GM12872 (cell line): Measurements from ENCODE around the gene OR6K3.

Source experiments
- TF ChIP-seq, protein P1 (sequence below): IDR thresholded peaks from 3 replicates; pipeline ENCODE4 v1.5.1; 2011; ENCODE audit warnings: low read depth, mild to moderate bottlenecking, low read length, moderate library complexity; ENCODE audit not compliant: insufficient read depth

OR6K3 gene

GRCh38 chr1:158720620-158721019, at the start of gene OR6K3:
Gene OR6K3 (minus strand): TSS chr1:158720720. CDS start chr1:158718115, 2,605 bp downstream.
- TF ChIP-seq, protein P1, sequence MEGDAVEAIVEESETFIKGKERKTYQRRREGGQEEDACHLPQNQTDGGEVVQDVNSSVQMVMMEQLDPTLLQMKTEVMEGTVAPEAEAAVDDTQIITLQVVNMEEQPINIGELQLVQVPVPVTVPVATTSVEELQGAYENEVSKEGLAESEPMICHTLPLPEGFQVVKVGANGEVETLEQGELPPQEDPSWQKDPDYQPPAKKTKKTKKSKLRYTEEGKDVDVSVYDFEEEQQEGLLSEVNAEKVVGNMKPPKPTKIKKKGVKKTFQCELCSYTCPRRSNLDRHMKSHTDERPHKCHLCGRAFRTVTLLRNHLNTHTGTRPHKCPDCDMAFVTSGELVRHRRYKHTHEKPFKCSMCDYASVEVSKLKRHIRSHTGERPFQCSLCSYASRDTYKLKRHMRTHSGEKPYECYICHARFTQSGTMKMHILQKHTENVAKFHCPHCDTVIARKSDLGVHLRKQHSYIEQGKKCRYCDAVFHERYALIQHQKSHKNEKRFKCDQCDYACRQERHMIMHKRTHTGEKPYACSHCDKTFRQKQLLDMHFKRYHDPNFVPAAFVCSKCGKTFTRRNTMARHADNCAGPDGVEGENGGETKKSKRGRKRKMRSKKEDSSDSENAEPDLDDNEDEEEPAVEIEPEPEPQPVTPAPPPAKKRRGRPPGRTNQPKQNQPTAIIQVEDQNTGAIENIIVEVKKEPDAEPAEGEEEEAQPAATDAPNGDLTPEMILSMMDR: no peak

DNA sequence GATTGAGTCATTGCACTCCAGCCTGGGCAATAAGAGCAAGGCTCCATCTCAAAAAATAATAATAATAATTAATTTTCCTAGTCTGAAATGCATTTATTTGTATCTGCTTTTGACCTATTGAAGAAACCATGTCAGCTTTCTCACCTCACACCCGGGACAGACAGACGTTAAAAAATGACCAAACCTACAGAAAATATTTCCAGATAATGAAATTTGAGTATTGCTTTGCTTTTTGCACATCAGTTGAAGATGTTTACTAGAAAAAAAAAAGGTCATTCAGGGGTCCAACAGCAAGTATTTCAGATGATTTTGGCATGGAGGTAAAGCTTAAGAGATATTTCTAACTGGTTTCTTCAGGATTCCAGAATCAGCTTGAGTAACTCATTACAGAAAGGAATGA, 33.9 kb upstream of the OR6K3 start, which contains the start of gene OR6K6:
OR6K6 (plus strand) TSS at position 301 of the 400 bp plus-strand sequence. CDS start 168 bp downstream, outside the sequence.
- TF ChIP-seq, protein P1: no peak

GRCh38 chr1:158752155-158752712, 31.7 kb upstream of the OR6K3 start:
- TF ChIP-seq, protein P1: no peak

GRCh38 chr1:158735848-158736247, 15.3 kb upstream of the OR6K3 start:
- TF ChIP-seq, protein P1: no peak

DNA sequence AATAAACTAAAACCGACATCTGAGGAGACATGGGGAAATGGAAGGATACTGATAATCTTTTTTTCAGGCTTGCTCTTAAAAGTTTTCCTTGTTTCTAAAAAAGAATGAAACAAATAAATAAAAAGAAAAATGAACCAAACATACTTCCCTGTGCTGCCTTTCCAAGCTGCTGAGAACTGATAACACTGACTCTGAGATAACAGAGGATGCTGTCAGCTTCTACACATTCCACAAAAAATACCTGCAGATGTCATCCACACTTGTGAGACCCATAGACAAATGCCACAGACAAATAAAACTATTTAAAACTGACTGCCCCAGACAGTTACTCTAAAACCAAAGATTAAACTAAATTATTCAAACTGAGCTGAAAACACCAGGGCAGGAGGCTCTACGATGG, 12.0 kb upstream of the OR6K3 start:
- TF ChIP-seq, protein P1: no peak

DNA sequence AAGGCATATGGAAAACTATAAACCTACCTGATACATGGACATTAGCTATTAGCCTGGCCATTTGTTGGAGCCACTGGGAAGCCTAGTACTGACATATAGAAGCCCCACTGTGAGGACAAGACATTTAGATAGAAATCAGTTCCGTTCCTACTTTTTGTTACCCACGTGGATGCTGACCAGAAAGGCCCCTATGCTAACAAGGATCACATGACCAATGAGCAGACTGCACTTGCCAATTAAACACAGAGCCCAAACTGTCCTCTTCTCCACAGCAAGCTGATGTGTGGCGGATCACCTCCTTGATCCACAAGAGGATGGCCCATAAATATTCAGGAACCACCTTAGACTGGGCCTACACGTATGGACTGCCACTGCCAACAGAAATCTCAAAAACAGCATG, 11.2 kb upstream of the OR6K3 start:
- TF ChIP-seq, protein P1: no peak

DNA sequence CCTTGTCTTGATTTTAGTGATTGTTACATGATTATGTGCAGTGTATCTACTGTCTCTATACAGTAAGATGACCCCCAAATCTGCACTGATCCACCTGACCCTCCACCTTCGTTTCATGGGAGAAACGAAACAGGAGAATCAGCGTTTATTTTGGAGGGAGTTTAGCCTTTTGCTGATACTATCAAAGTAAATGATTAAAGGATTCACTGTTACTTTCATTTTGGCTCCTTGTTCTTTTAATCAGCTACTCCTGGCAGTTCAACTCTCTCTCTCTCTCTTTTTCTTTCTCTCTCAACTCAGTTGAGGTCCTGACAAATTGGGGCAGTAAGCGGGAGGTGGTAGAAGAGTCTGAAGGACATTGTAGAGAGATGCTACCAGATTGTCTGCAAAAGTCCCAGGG, 9.9 kb upstream of the OR6K3 start:
- TF ChIP-seq, protein P1: no peak
